Measurements from ENCODE around the gene GNPDA2.
"Not testable (repeated sequence)": the region's sequence is repeated elsewhere in the genome, so short reads cannot be mapped to it uniquely, and the experiment has no call there.

Gene GNPDA2

GRCh38 chr4:44726038-44726871 is at the start of gene GNPDA2:
Gene GNPDA2 (minus strand): TSS chr4:44726556. CDS start chr4:44722207, 4,349 bp downstream.
- DNase-seq, result peak; percentile 91

- no peak for DNase-seq
These were observed 46.0 kb upstream of the GNPDA2 start for GRCh38 chr4:44772340-44772739.

GRCh38 chr4:44771789-44772188 is 45.4 kb upstream of the GNPDA2 start:
- DNase-seq, result no peak

GRCh38 chr4:44766453-44766852 is 40.1 kb upstream of the GNPDA2 start:
- no peak for DNase-seq

- no peak for DNase-seq
These were observed 38.8 kb upstream of the GNPDA2 start for GRCh38 chr4:44765116-44765515.

GRCh38 chr4:44761306-44761705 is 35.0 kb upstream of the GNPDA2 start:
- no peak for DNase-seq

- DNase-seq, result peak; percentile 45
These were observed 34.0 kb upstream of the GNPDA2 start for GRCh38 chr4:44760142-44760898.

- DNase-seq, result no peak
These were observed 30.2 kb upstream of the GNPDA2 start for GRCh38 chr4:44756559-44756958.

- DNase-seq, result no peak
These were observed 13.8 kb upstream of the GNPDA2 start for GRCh38 chr4:44740201-44740600.

- no peak for DNase-seq
These were observed 12.3 kb upstream of the GNPDA2 start for GRCh38 chr4:44738615-44739014.

GRCh38 chr4:44736900-44737299 is 10.5 kb upstream of the GNPDA2 start:
- DNase-seq, result peak; percentile 5

- not testable (repeated sequence) for DNase-seq
These were observed 2.3 kb upstream of the GNPDA2 start for GRCh38 chr4:44728694-44729093.

- no peak for DNase-seq
These were observed 1.1 kb upstream of the GNPDA2 start for GRCh38 chr4:44727471-44727870.

GRCh38 chr4:44725726-44726037 is 674 bp downstream of the GNPDA2 start:
- DNase-seq, result no peak

GRCh38 chr4:44725166-44725565 is 1.2 kb downstream of the GNPDA2 start:
- DNase-seq, result no peak

- no peak for DNase-seq
These were observed 4.4 kb downstream of the GNPDA2 start for GRCh38 chr4:44722001-44722400.

GRCh38 chr4:44720371-44720770 is 6.0 kb downstream of the GNPDA2 start:
- no peak for DNase-seq

GRCh38 chr4:44716597-44716996 is 9.8 kb downstream of the GNPDA2 start:
- DNase-seq, result no peak

- no peak for DNase-seq
These were observed 13.2 kb downstream of the GNPDA2 start for GRCh38 chr4:44713125-44713524.

- DNase-seq, result no peak
These were observed 21.7 kb downstream of the GNPDA2 start for GRCh38 chr4:44704673-44705072.

GRCh38 chr4:44701037-44701436 is 25.3 kb downstream of the GNPDA2 start:
- no peak for DNase-seq

- no peak for DNase-seq
These were observed 25.9 kb downstream of the GNPDA2 start for GRCh38 chr4:44700427-44700826.

GRCh38 chr4:44684648-44685047 is 41.7 kb downstream of the GNPDA2 start:
- no peak for DNase-seq

- DNase-seq, result no peak
These were observed 47.3 kb downstream of the GNPDA2 start for GRCh38 chr4:44679060-44679459.

All from inflammatory macrophage treated with lipopolysaccharide for 4 hours (primary cell).